Endodermal cell (in vitro differentiated cells): ENCODE data around the gene CCNB1IP1. TPM values are rescaled to one million over a fixed set of nuclear protein-coding genes. Genes with fewer than 3 reads are reported as not detected.
"Not testable (repeated sequence)": the region's sequence is repeated elsewhere in the genome, so short reads cannot be mapped to it uniquely, and the experiment has no call there.

Experiments
- DNase-seq: peaks from one replicate; pipeline ENCODE4 v3.0.0-alpha.2; 2017
- H3K27ac ChIP-seq: 2 replicates; pipeline ENCODE4 v1.5.1; 2013; ENCODE audit warnings: mild to moderate bottlenecking, low read depth, low read length, moderate library complexity
- H3K27me3 ChIP-seq: 2 replicates; pipeline ENCODE4 v1.6.1; 2013; ENCODE audit warnings: mild to moderate bottlenecking, low read length, moderate library complexity; ENCODE audit not compliant: insufficient read depth, control insufficient read depth, poor library complexity, severe bottlenecking
- H3K36me3 ChIP-seq: 2 replicates; pipeline ENCODE4 v1.7.0; 2013; ENCODE audit warnings: mild to moderate bottlenecking, low read length, moderate library complexity; ENCODE audit not compliant: control insufficient read depth, insufficient read depth
- H3K4me1 ChIP-seq: one replicate; pipeline ENCODE4 v1.7.0; 2013; ENCODE audit warnings: low read length; ENCODE audit not compliant: control insufficient read depth, insufficient read depth
- H3K4me3 ChIP-seq: 2 replicates; pipeline ENCODE4 v1.5.1; 2013; ENCODE audit warnings: mild to moderate bottlenecking, low read length, moderate library complexity
- H3K9ac ChIP-seq: 2 replicates; pipeline ENCODE4 v1.6.1; 2013; ENCODE audit warnings: mild to moderate bottlenecking, low read length, moderate library complexity; ENCODE audit not compliant: poor library complexity, severe bottlenecking; ENCODE audit errors: extremely low read depth
- H3K9me3 ChIP-seq: 2 replicates; pipeline ENCODE4 v1.6.1; 2013; ENCODE audit warnings: mild to moderate bottlenecking, low read length, moderate library complexity; ENCODE audit not compliant: control insufficient read depth
- H3K27ac Mint-ChIP-seq: 2 replicates; pipeline ENCODE4 v1.8.0; 2020; ENCODE audit warnings: mixed read lengths
- H3K27me3 Mint-ChIP-seq: 2 replicates; pipeline ENCODE4 v1.8.0; 2021; ENCODE audit warnings: mild to moderate bottlenecking, mixed read lengths; ENCODE audit not compliant: insufficient read depth
- H3K36me3 Mint-ChIP-seq: 2 replicates; pipeline ENCODE4 v1.8.0; 2020; ENCODE audit warnings: low read depth, mixed read lengths
- H3K4me1 Mint-ChIP-seq: 2 replicates; pipeline ENCODE4 v1.8.0; 2020; ENCODE audit warnings: mixed read lengths
- H3K4me3 Mint-ChIP-seq: 2 replicates; pipeline ENCODE4 v1.8.0; 2020; ENCODE audit warnings: mild to moderate bottlenecking, moderate library complexity, mixed read lengths
- H3K9me3 Mint-ChIP-seq: 2 replicates; pipeline ENCODE4 v1.8.0; 2020; ENCODE audit warnings: mild to moderate bottlenecking, mixed read lengths
- WGBS, 2 experiments: methylation state at CpG; one replicate each; pipeline versions ENCODE4 v1.1.5 to v1.1.7; 2013; ENCODE audit warnings: missing lambda C conversion rate in 2 of 2, mixed read lengths in 1 of 2; ENCODE audit not compliant: insufficient coverage in 1 of 2, insufficient read length in 1 of 2; 5-methylcytosine and 5-hydroxymethylcytosine counted together
- total RNA-seq, 2 donors: library from RNA; stranded (reverse); fragmentation: NEBNext Ultra II Directional in 1 of 2; extraction: Animal tissue kit (Norgen Biotek cat#: 25700) in 1 of 2; gene quantifications; 2 replicates in 1 of 2; 3 replicates in 1 of 2; pipeline ENCODE4 v1.2.1, GENCODE V29; 2021
- TF ChIP-seq, protein P1 (sequence below): fragments of 200-600 bp; sonication (generic); conservative IDR thresholded peaks from 2 replicates; pipeline ENCODE4 v1.5.0; 2021; ENCODE audit warnings: antibody characterized with exemption, mild to moderate bottlenecking

CCNB1IP1 gene
- total RNA-seq, 2 donors from 2014 or later = 96.1 to 99.5 TPM

DNA sequence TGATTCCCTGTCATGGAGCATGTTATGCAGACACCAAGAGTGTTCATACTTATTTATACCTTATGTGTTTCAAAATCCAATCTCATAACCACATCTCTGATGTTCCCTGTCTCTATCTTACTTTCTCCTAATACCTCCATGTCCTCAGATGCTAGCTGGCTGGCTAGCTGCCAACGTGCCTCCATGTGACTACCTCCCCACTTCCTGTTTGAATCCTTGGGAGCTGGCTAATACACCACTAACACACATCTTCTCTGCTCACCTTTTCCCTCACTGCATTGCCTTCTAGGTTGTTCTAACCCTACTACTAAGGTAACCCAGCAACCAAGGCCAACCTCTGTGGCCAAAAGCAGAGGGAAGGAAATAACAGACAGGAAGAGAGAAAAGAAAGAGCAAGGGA is 54.7 kb downstream of the CCNB1IP1 start:
- no peak overlapping the region for H3K27ac Mint-ChIP-seq
- H3K4me3 Mint-ChIP-seq = no peak overlapping the region
- WGBS, 2 experiments = 33 to 78% methylated on average over 1 of the region's 1 CpG
- Histone ChIP-seq H3K4me3 (no peak overlapping the region), H3K27ac (no peak overlapping the region), H3K9me3 (peaks cover 39% of the 10 kb centered on the region), H3K4me1 (no peaks in the 10 kb centered on the region), H3K36me3 (no peaks in the 10 kb centered on the region), H3K27me3 (no peaks in the 10 kb centered on the region), H3K9ac (no peak overlapping the region)
- no peaks in the 10 kb centered on the region for H3K4me1 Mint-ChIP-seq
- H3K9me3 Mint-ChIP-seq = peaks cover 78% of the 10 kb centered on the region
- DNase-seq = no peak
- H3K27me3 Mint-ChIP-seq = no peaks in the 10 kb centered on the region
- TF ChIP-seq, protein P1, sequence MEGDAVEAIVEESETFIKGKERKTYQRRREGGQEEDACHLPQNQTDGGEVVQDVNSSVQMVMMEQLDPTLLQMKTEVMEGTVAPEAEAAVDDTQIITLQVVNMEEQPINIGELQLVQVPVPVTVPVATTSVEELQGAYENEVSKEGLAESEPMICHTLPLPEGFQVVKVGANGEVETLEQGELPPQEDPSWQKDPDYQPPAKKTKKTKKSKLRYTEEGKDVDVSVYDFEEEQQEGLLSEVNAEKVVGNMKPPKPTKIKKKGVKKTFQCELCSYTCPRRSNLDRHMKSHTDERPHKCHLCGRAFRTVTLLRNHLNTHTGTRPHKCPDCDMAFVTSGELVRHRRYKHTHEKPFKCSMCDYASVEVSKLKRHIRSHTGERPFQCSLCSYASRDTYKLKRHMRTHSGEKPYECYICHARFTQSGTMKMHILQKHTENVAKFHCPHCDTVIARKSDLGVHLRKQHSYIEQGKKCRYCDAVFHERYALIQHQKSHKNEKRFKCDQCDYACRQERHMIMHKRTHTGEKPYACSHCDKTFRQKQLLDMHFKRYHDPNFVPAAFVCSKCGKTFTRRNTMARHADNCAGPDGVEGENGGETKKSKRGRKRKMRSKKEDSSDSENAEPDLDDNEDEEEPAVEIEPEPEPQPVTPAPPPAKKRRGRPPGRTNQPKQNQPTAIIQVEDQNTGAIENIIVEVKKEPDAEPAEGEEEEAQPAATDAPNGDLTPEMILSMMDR = no peak
- peaks cover 68% of the 10 kb centered on the region for H3K36me3 Mint-ChIP-seq

DNA sequence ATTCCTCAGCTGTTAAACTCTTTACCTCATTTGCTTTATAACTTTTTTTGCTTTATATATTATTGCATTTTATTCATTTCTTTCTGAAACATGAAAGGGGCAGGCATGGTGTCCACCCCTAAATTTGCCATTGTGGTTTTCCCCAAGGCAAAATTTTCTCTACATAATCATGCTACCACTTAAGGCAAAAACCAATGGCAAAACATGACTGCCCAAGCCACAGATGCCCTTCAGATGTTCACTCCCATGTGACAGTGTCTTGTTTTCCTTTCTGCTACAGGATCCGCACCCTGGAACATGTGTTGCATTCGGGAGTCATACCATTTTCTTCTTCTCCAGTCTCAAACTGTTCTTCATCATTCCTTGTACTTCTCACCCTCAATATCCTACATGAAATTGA is 55.7 kb downstream of the CCNB1IP1 start:
- Histone ChIP-seq H3K27me3 (no peaks in the 10 kb centered on the region), H3K27ac (no peak overlapping the region), H3K36me3 (no peaks in the 10 kb centered on the region), H3K4me1 (no peaks in the 10 kb centered on the region), H3K9me3 (peaks cover 49% of the 10 kb centered on the region), H3K4me3 (no peak overlapping the region), H3K9ac (no peak overlapping the region)
- TF ChIP-seq, protein P1 = no peak
- Mint-ChIP-seq H3K27me3 (no peaks in the 10 kb centered on the region), H3K4me1 (no peaks in the 10 kb centered on the region), H3K4me3 (no peak overlapping the region), H3K27ac (no peak overlapping the region), H3K9me3 (peaks cover 79% of the 10 kb centered on the region), H3K36me3 (peaks cover 61% of the 10 kb centered on the region)
- 91 to 95% methylated on average over 2 of the region's 2 CpGs for WGBS, 2 experiments
- no peak for DNase-seq

DNA sequence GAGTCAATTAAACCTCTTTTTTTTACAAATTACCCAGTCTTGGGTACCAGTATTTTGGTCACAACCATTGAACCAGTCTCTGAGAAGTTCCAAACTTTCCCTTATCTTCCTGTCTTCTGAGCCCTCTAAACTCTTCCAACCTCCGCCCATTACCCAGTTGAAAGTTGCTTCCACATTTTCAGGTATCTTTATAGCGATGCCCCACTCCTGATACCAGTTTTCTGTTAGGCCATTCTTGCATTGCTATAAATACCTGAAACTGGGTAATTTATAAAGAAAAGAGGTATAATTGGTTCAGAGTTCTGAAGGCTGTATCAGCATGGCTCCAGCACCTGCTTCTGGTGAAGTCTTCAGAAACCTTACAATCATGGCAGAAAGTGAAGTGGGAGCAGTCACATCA is 59.0 kb downstream of the CCNB1IP1 start:
- no peaks in the 10 kb centered on the region for H3K27me3 Mint-ChIP-seq
- DNase-seq = no peak
- H3K27ac Mint-ChIP-seq = no peak overlapping the region
- H3K4me1 Mint-ChIP-seq = no peaks in the 10 kb centered on the region
- Histone ChIP-seq H3K36me3 (no peaks in the 10 kb centered on the region), H3K9ac (no peak overlapping the region), H3K4me1 (no peaks in the 10 kb centered on the region), H3K4me3 (no peak overlapping the region), H3K9me3 (peaks cover 51% of the 10 kb centered on the region), H3K27me3 (no peaks in the 10 kb centered on the region), H3K27ac (no peak overlapping the region)
- WGBS, 2 experiments = 96 to 100% methylated on average over 1 to 2 of the region's 2 CpGs
- peaks cover 38% of the 10 kb centered on the region for H3K36me3 Mint-ChIP-seq
- no peak overlapping the region for H3K4me3 Mint-ChIP-seq
- H3K9me3 Mint-ChIP-seq = peaks cover 69% of the 10 kb centered on the region
- TF ChIP-seq, protein P1 = no peak

DNA sequence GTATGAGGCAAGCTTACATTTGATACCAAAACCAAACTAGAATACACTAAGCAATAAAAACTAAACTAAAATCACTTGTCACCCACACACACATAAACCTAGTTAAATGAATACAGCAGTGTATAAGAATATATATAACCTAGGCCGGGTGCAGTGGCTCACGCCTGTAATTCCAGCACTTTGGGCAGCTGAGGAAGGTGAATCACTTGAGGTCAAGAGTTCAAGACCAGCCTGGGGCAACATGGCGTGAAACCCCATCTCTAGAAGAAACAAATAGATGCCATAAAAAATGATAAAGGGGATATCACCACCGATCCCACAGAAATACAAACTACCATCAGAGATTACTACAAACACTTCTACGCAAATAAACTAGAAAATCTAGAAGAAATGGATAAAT is 68.7 kb downstream of the CCNB1IP1 start:
- not testable (repeated sequence) for H3K27me3 Mint-ChIP-seq, H3K27ac Mint-ChIP-seq, H3K9ac ChIP-seq, H3K4me3 Mint-ChIP-seq, H3K4me1 Mint-ChIP-seq, H3K4me3 ChIP-seq, H3K36me3 Mint-ChIP-seq, H3K27me3 ChIP-seq, DNase-seq, H3K36me3 ChIP-seq, H3K27ac ChIP-seq, H3K4me1 ChIP-seq
- WGBS, 2 experiments = 89% methylated on average over 5 of the region's 5 CpGs; no CpG with 5 or more reads in 1 of the 2 experiments
- peaks cover 28% of the 10 kb centered on the region for H3K9me3 Mint-ChIP-seq
- peaks cover 11% of the 10 kb centered on the region for H3K9me3 ChIP-seq
